ENCODE data around the gene HMGXB4.

- TF ChIP-seq CTCF (IDR thresholded peaks at IDR 0.05) (no peak), POLR2AphosphoS5 (IDR thresholded peaks at IDR 0.05) (no peak)
These were observed 39.2 kb upstream of the HMGXB4 start for GRCh38 chr22:35218079-35218478.

Measured in suprapubic skin (tissue), 3 donors.